ENCODE data around the gene FUCA2.
"Not testable (repeated sequence)": the region's sequence is repeated elsewhere in the genome, so short reads cannot be mapped to it uniquely, and the experiment has no call there.

The FUCA2 gene

DNA sequence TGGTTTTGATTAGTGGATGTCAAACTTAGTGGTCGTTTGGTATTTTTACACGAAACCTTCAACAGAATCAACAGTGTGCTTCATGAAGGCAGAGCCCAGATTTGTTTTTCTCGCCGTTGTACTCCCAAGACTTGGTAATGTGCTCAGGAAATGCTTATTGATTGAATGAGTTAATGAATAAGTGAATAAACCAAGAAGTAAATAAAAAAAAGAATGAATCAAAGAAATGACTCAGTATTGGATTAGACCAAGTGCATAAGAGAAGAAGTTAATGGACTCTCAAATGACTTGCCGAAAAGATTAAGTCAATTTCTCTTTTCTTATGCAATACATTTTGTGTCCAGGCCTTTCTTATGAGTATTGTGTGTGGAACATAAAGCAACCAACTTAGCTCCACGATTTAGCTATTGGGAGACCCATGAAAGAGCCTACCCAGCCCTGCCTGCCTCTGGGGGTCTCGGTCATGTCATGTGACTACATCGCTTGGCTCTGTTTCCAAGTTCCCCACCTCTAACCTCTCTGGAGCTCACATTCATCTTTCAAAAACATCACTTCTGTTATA lies 10.6 kb upstream of the FUCA2 start:
- no peak overlapping the region for H3K27ac ChIP-seq
- TF ChIP-seq, protein P1, sequence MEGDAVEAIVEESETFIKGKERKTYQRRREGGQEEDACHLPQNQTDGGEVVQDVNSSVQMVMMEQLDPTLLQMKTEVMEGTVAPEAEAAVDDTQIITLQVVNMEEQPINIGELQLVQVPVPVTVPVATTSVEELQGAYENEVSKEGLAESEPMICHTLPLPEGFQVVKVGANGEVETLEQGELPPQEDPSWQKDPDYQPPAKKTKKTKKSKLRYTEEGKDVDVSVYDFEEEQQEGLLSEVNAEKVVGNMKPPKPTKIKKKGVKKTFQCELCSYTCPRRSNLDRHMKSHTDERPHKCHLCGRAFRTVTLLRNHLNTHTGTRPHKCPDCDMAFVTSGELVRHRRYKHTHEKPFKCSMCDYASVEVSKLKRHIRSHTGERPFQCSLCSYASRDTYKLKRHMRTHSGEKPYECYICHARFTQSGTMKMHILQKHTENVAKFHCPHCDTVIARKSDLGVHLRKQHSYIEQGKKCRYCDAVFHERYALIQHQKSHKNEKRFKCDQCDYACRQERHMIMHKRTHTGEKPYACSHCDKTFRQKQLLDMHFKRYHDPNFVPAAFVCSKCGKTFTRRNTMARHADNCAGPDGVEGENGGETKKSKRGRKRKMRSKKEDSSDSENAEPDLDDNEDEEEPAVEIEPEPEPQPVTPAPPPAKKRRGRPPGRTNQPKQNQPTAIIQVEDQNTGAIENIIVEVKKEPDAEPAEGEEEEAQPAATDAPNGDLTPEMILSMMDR (conservative IDR thresholded peaks at IDR 0.05) = no peak

DNA sequence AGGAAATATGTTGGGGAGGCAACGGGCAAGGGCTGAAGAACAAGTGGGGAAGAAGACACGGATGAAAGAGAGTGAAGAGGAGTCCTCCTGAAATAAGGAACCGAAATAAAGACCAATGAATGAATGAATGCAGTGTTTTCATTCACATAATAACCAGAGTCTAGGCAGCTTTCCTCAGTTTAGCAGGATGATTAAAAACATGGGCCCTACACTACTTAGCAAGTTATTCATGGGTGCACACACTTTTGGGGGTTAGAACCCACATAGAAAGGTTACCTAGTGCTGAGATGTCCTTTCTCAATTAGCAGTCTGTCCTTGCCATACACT lies 5.9 kb upstream of the FUCA2 start:
- TF ChIP-seq, protein P1 (conservative IDR thresholded peaks at IDR 0.05) = no peak
- no peak overlapping the region for H3K27ac ChIP-seq

DNA sequence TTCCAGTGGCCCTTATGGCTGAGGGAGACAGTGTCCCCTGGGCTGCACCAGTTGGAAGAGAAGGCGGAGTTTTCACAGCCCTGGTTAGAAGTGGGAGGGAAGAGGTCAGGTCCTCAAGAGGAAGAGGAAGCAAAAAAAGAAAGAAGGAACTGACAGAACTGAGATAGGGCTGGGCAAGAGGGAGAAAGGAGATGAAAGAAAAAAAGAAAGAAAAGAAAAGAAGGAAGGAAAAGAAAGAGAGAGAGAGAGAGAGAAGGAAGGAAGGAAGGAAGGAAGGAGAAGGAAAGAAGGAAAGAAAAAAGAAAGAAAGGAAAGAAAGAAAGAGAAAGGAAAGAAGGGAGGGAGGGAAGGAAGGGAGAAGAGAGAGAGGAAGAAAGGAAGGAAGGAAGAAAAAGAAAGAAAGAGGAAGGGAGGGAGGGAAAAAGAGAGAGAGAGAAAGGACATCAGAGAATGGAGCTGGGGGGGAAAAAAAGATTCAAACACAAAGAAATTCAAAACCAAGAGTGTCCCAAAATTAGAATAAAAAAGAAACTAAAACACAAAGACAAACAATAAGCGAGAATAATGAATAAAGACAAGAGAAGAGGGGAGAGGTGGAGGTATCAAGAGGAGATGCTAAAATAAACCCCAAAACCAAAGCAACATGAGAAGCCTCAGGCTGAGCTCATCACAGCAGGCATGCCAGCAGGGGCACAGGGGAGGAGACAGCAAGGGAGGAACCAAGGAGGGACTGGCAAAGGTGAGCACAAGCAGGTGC lies 5.3 kb upstream of the FUCA2 start:
- TF ChIP-seq, protein P1 (conservative IDR thresholded peaks at IDR 0.05) = no peak
- H3K27ac ChIP-seq = no peak overlapping the region

DNA sequence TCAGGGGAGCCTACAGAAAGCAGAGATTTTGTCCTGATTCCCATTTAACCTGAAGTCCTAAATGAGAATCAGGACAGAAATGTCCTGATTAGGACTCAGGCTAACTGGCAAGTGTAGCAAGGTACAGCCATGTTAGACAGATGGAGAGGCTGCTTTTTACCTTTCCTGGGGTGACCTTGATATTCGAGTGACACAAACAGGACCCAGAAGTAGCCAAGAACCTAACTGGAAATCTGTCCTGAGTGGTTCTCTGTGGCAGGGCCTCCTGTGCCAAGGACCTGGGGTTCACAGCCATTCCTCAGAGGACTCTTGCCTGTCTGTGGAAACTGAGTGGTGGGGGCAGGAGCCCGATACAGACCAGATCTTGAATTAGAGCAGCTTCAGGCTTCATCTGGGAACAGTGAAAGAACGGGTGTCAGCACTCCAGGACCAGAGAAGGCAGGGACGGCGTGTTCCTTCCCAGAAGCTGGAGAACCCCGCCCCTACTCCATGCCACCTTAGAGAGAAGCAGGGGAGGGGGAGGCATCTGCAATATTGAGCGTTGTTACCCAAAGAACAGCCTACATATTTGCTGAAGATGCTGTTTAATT lies 4.3 kb upstream of the FUCA2 start:
- no peak overlapping the region for H3K27ac ChIP-seq
- TF ChIP-seq, protein P1 (conservative IDR thresholded peaks at IDR 0.05) = no peak

DNA sequence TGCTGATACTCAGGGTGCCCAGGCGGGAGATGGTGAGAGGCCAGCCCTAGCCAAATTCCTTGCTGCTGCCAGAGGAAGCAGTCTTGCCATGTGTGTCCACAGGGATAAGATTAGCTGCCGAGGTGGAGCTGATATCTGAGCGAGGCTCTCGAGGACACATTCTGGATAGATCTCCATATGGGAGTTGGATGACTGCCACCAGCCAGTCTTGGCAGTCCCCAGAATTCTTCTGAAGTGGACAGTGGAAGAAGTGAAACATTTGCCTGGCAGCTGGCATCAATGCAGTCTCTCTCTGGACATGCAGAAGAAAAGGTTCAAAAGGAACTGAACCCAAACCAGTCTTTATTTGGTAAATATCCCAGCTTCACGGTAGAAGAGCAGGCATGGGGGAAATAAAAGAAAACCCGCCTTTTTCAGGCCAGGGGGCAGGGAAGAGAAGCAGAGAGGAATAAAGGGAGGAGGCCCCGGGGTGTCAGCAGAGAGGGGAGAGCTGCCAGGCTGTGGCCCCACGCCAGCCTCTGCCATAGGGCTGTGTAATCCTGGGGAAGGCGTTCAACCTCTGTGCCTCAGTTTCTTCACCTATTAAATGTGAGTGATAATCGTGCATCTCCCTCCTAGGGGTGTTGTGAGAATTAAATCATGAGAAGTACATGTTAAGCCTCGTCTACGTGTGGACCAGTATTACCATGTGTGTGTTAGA lies 3.7 kb upstream of the FUCA2 start:
- TF ChIP-seq, protein P1 (conservative IDR thresholded peaks at IDR 0.05) = no peak
- H3K27ac ChIP-seq = no peak overlapping the region

DNA sequence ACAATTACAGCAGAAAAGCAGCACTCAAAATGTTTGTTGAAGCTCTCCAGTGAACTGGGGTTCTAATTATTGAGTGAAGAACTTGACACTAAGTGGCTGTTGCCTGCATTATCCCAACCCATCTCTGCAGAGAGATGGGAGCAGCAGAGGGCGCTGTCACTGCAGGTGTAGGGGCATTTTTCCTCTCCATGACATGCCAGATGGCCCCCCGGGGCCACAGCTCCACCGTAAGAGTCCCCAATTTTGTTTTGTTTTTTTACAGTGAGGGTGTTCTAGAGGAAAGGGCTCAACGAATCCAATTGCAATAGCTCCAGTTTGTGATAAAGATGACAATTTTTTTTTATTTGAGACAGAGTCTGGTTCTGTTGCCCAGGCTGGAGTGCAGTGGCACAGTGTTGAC lies 1.9 kb upstream of the FUCA2 start:
- H3K27ac ChIP-seq = no peak overlapping the region
- TF ChIP-seq, protein P1 (conservative IDR thresholded peaks at IDR 0.05) = 0 out of 2 replicates have a peak, but pooled peaks have one; percentile 25

DNA sequence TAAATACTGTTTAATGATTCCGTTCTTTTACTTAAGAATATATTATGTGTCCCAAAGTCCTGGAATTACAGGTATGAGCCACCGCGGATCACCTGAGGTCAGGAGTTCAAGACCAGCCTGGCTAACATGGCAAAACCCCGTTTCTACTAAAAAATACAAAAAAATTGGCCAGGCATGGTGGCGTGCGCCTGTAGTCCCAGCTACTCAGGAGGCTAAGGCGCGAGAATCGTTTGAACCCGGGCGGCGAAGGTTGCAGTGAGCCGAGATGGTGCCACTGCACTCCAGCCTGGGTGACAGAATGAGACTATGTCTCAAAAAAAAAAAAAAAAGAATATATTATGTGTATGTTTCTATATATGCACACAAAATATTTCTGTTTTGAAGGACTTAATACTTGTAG lies 1.2 kb downstream of the FUCA2 start:
- H3K27ac ChIP-seq = not testable (repeated sequence)
